BJ (cell line): ENCODE data around the gene ABCB11. TPM values are rescaled to one million over a fixed set of nuclear protein-coding genes. Genes with fewer than 3 reads are reported as not detected.

Experiments
- CTCF ChIA-PET: fragments of 350-600 bp; formaldehyde crosslinking; extraction: SDS; loops from one replicate; lab custom pipeline; 2021; ENCODE audit warnings: antibody characterized with exemption, inconsistent platforms; lab: Yijun Ruan, JAX
- POLR2A ChIA-PET: fragments of 300-600 bp; sonication (Branson Sonifier 250); formaldehyde crosslinking; extraction: SDS; loops from one replicate; lab custom pipeline; 2021; ENCODE audit warnings: antibody characterized with exemption; lab: Charles Lee
- DNase-seq: peaks from one replicate; pipeline ENCODE4 v3.0.0-alpha.2; 2011; ENCODE audit warnings: low read depth
- H3K27me3 ChIP-seq: 2 replicates; pipeline ENCODE4 v1.6.0; 2011; ENCODE audit warnings: low read length; ENCODE audit not compliant: control insufficient read depth, insufficient read depth
- H3K36me3 ChIP-seq: 2 replicates; pipeline ENCODE4 v1.5.1; 2011; ENCODE audit warnings: low read length; ENCODE audit not compliant: control insufficient read depth, insufficient read depth
- H3K4me3 ChIP-seq: 2 replicates; pipeline ENCODE4 v1.5.1; 2011; ENCODE audit warnings: low read depth, mild to moderate bottlenecking, control low read depth, low read length
- CTCF ChIP-seq: IDR thresholded peaks from 2 replicates; pipeline ENCODE4 v1.5.1; 2011; ENCODE audit warnings: low read depth, mild to moderate bottlenecking, control low read depth, inconsistent platforms, low read length, moderate library complexity; ENCODE audit not compliant: insufficient read depth
- polyA plus RNA-seq: library from polyadenylated mRNA; depleted of rRNA; stranded (reverse); fragments of >200 nt; gene quantifications from 2 replicates; pipeline ENCODE4 v1.2.3, GENCODE V29; 2011

ABCB11 gene
- polyA plus RNA-seq, 1 experiment = not detected

GRCh38 chr2:169047256-169048250 lies 16.4 kb upstream of the ABCB11 start:
- no peak for TF ChIP-seq CTCF
- DNase-seq = no peak
- no peak overlapping the region for H3K4me3 ChIP-seq
- CTCF ChIA-PET = no interaction called here
- no peaks in the 10 kb centered on the region for H3K27me3 ChIP-seq
- H3K36me3 ChIP-seq = no peaks in the 10 kb centered on the region
- POLR2A ChIA-PET = no interaction called here

- no peak overlapping the region for H3K4me3 ChIP-seq
- no peaks in the 10 kb centered on the region for H3K27me3 ChIP-seq
- no peak for DNase-seq
- H3K36me3 ChIP-seq = no peaks in the 10 kb centered on the region
- CTCF ChIA-PET = interaction anchor here (0.7 kb wide), 1 partner anchor 399 kb away, joined by 3 read pairs; no protein-coding TSS in a partner anchor
- POLR2A ChIA-PET = no interaction called here
- no peak for TF ChIP-seq CTCF
Observed at GRCh38 chr2:169046440-169047151, 15.5 kb upstream of the ABCB11 start.

DNA sequence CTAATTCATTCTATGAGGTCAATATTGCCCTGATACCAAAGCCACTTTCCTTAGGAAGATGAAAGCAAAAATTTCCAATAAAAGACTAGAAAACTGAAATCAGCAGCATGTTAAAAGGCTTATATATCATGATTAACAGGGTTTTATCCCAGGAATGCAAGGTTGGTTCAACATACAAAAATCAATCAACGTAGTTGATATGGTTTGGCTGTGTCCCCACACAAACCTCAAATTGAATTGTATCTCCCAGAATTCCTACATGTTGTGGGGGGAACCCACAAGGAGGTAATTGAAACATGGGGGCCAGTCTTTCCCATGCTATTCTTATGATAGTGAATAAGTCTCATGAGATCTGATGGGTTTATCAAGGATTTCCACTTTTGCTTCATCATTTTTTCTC lies 11.7 kb upstream of the ABCB11 start:
- Histone ChIP-seq H3K36me3 (no peaks in the 10 kb centered on the region), H3K27me3 (no peaks in the 10 kb centered on the region), H3K4me3 (no peak overlapping the region)
- POLR2A ChIA-PET = no interaction called here
- no peak for DNase-seq
- CTCF ChIA-PET = no interaction called here
- TF ChIP-seq CTCF = no peak

GRCh38 chr2:169041594-169041993 lies 10.5 kb upstream of the ABCB11 start:
- no peak overlapping the region for H3K4me3 ChIP-seq
- no peaks in the 10 kb centered on the region for H3K27me3 ChIP-seq
- H3K36me3 ChIP-seq = no peaks in the 10 kb centered on the region
- POLR2A ChIA-PET = no interaction called here
- no peak for TF ChIP-seq CTCF
- CTCF ChIA-PET = interaction anchor here (0.9 kb wide), 1 partner anchor 12 kb away, joined by 3 read pairs; no protein-coding TSS in a partner anchor
- DNase-seq = no peak

DNA sequence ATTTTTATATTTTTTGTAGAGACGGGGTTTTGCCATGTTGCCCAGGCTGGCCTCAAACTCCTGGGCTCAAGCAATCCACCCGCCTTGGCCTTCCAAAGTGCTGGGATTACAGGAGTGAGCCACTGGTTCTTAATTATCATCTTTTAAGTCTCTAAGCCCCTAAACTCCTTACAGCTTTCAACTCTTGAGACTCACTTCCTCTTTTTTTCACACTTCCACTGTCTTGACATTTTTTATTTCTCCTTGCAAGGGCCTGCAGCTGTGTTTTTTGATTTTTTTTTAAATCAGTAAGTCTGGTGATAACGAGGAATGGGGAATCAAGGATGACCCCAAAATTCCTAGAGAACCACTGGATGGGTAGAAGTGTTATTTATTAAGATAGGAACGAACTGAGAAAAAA lies 8.6 kb upstream of the ABCB11 start:
- DNase-seq = no peak
- TF ChIP-seq CTCF = no peak
- POLR2A ChIA-PET = no interaction called here
- Histone ChIP-seq H3K4me3 (no peak overlapping the region), H3K27me3 (no peaks in the 10 kb centered on the region), H3K36me3 (no peaks in the 10 kb centered on the region)
- CTCF ChIA-PET = no interaction called here
